Stimulated activated CD4-positive, alpha-beta T cell treated with anti-CD3 and anti-CD28 coated beads, Interleukin-4, amount 100 ng/mL, for 48 hours (primary cell): ENCODE data around the gene PITPNC1.
"Not testable (repeated sequence)": the region's sequence is repeated elsewhere in the genome, so short reads cannot be mapped to it uniquely, and the experiment has no call there.

ENCODE experiments used
- DNase-seq, 2 donors: peaks; one replicate each; pipeline ENCODE4 v3.0.0-alpha.2; 2020; ENCODE audit warnings: low read depth in 2 of 2

PITPNC1 gene

DNA sequence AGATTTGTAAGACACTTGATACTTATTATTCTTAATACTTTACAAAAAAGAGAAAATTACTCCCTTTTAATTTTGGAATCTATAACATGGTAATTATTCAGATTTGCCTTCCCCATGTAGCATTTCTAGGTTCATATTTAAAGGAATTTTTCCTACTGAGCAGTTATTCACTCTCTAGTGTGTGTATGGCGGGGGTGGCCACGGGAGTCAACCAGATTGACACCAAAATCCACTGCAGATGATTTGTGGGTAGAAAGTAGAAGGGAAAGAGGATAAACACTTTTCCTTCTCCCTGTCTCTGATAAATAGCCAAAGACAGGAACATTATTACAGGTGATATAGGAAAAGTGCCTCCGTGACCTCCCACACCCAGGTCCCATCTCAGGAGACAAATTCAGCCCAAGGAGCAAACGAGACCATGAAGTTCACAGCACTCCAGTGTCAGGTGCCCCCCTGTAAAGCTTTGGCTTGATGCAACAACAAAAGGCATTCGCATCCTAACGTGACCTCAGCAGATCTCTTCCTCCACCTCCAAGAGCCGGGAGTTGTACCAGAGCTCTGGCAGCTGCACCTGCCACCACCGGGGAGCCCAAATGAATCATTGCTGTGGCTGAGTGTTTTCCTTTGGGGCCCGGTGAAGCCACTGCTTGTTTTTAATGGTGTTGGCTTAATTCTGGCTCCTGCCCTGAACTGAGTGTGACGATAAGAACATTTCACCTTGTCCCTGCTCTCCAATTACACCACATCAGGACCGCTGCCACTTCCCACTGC lies 248.0 kb downstream of the PITPNC1 start:
- no peak for DNase-seq

DNA sequence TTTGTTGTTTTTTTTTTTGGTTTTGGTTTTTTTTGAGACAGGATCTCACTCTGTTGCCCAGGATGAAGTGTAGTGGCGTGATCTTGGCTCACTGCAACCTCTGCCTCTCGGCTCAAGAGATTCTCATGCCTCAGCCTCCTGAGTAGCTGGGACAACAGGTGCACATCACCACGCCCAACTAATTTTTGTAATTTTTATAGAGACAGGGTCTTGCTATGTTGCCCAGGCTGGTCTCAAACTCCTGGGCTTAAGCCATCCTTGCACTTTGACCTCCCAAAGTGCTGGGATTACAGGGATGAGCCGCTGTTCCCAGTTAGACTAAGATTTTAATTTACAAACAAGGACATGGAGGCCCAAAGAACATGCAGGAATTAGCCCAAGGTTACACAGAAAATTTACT lies 248.9 kb downstream of the PITPNC1 start:
- DNase-seq = no peak

DNA sequence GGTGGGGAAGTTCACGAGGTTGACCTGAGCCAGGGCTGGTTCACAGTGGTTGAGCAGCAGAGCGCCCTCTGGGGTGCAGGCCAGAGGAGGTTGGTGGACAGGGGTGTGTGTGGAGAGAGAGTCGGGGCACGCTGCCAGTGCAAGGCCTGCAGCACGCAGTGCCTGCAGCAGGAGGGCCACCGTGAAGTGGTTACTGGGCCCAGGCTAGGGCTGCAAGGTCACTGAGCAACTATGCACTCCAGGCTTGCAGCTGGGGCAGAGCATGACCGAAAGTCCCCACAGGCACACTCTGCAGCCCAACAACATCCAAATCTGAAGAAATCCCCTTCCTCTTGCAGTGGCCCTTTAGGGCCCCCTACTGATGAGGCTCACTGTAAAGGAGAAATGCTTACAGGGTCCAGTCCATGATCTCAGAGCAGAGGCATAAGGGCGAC lies 251.5 kb downstream of the PITPNC1 start:
- no peak for DNase-seq

DNA sequence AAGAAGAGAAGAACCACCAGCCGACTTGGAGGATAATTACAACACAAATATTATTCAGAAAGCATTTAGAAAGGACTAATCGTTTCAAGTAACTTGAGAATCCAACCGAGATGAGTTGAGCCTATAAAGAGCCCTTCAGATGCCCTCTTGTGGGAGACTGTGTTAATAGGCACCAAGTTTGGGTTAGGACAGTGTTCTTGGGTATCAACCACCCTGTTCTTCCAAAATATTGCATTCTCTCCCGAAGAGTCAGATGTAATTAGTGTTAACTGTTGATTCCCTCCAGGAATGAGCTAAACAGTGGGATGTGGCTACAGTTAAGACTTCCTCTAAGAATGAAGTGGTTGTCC lies 252.9 kb downstream of the PITPNC1 start:
- DNase-seq = no peak

DNA sequence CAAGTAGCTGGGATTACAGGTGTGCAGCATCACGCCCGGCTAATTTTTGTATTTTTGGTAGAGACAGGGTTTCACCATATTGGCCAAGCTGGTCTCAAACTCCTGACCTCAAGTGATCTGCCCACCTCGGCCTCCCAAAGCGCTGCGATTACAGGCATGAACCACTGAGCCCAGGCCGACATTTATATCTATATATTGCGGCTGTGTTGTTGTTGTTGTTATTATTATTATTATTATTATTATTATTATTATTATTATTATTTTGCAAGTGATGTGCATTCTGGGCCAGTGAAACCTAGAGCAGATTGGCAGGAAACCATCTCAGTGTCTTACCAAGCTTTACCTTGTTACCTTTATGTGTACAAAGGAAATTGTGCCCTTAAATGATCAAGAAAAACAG lies 253.8 kb downstream of the PITPNC1 start:
- DNase-seq = not testable (repeated sequence)

DNA sequence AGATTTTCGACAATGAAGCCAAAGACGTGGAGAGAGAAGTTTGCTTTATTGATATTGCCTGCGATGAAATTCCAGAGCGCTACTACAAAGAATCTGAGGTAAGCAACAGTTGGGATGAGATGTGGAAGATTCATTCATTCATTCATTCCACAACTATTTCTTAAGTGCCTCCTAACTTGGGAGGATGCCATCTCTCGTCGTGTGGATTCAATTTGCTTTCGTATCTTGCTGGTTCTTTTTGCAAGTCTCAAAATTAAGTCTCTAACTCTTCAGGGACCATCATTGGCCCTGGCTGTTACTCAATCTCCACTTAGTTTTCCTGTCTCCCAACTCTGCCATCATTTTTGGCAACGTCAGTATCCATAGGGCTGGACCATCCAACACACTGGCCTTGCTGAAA lies 255.1 kb downstream of the PITPNC1 start:
- DNase-seq = no peak

DNA sequence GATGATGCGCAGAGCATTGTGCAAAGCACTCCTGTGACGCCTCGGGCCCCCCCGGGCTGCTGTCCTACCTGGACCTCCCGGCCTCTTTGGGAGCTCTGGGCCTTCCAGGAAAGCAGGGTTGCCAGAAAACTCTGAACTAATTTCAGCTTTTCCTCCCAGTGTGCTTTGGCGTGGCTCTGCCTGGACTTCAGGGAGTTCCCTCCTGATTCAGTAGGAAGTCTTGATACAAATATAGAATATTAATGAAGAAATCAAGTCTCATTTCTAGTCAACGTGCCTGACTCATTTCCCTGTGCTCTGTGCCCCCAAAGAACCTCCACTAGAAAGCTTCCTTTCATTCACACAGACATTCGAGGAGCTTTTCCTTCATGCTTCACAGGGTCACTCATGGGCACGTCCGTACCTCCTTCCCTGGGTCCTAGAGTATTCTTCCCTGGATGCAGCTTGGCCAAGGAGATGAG lies 256.7 kb downstream of the PITPNC1 start:
- DNase-seq = no peak

DNA sequence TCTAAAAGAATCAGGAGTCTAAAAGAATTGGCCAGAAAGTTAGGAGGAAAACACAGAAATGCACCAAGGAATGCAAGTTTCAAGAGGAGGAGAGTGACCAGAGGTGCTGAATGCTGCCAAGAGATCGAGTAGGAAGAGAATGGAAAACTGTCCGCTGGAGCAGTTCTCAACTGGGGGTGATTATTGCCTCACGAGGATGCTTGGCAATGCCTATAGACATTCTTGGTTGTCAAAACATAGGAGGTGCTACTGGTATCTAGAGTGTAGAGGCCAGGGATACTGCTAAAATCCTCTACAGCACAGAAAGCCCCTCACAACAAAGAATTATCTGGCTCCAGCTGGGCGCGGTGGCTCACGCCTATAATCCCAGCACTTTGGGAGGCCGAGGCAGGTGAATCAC lies 258.6 kb downstream of the PITPNC1 start:
- DNase-seq = no peak

DNA sequence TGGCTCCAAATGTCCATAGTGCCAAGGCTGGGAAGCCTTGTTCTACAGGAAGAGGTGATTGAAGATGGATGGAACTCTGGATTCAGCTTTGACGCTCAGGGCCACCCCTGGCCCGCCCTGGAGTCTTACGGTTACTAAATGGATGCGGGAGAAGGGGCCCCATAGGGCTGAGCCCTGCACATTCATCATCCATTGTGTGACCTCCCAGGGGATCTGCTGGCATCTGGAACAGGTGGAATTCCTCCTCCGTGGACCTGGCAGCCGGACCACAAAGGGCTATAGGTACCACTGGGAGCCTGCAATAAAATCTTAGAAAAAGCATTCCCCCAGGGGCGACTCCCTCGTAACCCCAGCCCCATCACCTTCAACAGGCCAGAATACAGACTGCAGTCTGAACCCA lies 259.2 kb downstream of the PITPNC1 start:
- DNase-seq = no peak

DNA sequence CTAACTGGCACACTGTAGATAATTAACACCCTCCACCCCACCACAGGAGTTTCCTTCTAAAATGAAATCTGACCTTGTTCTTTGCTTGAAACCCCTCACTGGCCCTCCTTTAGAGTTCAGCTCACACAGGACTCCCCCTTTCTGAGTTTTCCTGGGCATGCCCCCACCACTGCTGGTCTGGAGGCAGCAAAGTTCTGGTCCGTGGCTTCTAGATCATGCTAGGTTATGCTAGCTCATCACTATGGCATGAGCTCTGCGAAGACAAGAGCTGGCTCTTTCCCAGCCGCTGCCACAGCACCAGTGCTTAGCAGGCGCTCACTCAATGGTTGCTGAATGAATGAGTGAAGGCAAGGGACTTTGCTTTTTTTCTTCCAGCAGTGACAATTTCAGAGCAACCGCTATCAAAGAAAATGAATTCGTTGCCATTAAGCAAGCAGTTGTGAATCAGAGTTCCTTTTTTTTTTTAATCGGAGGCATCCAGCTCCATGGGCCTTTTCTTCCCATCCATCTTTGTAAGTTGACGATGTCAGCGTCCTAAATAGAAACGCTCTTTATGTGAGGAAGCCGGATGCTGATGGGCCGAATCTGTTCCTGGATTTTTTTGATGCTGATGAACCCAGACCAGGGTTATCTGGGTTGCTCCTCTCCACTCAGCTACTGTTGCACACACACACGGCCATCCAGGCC lies 259.9 kb downstream of the PITPNC1 start:
- no peak for DNase-seq

DNA sequence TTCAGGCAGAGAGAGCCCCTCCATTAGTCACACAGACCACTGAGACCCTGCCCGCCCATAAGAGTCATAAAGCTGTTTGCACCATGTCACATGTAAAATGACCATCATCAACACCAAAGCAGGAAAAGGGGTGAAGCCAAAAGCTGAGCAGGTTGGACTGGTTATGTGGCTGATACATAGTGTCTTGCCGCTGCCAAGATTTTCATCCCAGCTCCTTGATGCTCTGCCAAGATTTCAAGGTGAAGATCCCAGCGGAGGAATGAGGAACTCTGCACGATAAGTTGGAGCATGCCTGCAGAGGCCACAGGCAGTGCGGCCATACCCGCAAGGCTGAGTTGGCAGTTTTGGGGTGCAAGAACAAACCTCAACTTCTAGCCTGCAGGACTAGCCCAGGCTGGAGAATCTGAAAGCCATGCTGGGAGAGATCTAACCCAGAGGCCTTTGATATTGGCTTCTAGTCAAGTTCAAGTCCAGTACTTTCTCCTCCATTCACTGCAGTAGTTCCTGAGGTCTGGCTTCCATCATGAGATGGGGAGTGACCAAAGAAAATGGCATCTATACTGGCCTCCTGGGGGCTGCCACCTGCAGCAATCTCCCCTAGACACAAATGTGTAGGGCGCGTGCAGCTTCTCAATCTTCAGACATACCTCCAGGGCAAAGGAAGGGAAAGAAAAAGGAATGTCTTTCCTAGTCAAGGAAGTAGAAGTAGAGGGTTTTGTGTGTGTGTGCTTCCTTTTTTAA lies 261.0 kb downstream of the PITPNC1 start:
- DNase-seq = no peak

DNA sequence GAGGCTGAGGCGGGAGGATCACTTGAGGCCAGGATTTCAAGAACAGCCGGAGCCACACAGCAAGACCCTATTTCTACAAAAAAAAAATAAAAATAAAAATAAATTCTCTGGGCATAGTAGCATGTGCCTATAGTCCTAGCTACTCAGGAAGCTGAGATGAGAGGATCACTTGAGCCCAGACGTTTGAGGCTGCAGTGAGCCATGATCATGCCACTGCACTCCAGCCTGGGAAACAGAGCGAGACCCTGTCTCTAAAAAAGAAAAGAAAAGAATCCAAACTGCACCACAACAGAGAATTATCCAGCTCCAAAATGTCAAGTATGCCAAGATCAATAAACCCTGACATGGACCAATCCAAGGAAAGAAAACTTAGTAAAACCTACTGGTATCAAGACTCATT lies 261.8 kb downstream of the PITPNC1 start:
- no peak for DNase-seq

DNA sequence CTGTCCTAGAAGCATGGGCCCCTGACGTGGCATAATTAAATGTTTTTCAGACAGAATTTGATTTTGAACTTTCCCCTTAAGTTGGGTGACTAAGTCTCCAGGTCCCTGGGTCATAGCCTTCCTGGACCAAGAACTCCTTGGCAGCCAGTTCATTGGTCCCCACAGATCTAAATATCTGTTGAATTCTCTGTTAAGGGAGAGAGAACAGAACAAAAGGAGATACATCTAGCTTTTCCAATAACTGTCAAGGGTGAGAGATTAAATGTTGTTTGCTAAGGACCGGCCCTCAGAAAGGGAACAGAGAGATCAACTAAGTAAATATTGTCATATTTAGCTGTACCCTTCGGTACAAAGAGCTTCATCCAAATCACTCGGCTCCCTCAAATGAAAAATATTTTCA lies 262.5 kb downstream of the PITPNC1 start:
- no peak for DNase-seq

DNA sequence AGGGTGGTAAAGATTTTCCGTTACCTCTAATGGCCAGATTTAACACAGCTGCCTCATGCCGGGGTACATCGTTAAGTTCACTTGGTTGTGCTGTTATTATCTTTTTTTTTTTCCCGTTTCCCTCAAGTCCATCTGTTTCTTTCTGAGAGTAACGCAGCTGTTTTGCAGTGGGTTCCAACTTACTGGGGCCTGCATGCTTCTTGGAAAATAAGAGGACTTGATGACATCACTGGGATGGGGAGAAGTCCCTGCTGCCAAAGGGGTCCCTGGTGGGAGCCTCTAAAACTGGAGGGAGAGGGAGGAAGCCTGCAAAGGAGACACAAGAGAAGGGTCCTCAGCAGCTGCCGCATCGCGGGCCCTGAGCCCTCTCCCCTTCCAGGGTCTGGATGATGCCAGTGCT lies 262.9 kb downstream of the PITPNC1 start:
- no peak for DNase-seq

DNA sequence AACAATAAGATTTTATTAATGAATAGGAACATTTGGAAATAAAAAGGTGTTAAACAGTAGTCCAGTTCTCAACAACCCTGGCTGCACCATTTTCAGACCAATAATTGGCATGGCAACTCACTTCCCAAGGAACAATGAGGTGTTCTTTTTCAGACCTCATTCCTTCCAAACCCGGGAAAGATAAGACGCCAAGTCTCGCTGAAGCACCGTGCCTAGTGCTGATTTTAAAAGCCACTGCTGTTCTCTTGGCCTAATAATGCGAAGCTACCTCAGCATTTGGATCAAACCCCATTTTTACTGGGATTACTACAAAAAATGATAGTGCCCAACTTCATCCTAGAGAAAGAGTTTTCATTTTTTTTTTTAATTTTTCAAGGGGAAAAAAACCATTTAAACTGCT lies 265.4 kb downstream of the PITPNC1 start:
- no peak for DNase-seq

DNA sequence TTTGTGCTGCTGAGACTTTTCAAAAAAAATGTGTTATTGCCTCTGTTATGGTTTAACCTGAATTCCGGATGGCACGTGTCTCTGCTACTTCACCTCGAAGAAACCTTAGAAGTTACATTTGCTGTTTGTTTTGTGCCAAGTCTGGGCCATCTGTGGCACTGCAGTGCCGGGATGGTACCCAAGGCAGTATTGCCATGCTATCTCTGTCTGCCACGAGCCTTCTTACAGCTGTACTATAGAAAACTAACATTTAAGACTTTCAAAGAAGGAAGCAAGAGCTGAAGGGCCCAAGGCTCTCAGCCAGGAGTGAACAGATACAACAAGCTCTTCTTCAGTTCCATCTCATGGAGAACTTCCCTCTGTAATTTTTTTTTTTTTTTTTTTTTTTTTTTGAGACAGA lies 267.0 kb downstream of the PITPNC1 start:
- DNase-seq = no peak

DNA sequence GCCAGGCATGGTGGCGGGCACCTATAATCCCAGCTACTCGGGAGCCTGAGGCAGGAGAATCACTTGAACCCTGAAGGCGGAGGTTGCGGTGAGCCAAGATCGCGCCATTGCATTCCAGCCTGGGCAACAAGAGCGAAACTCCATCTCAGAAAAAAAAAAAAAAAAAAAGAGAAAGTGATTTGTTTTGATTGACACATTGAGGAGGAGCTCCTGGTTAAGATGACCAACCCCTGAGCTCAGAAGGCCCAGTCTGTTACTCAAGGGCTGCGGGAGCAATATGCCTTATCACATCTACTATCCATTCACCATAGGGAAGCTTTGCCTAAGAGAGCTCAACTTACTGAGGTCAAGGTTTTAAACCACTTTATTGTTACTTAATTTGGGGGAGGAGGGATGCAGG lies 268.1 kb downstream of the PITPNC1 start:
- DNase-seq = not testable (repeated sequence)

DNA sequence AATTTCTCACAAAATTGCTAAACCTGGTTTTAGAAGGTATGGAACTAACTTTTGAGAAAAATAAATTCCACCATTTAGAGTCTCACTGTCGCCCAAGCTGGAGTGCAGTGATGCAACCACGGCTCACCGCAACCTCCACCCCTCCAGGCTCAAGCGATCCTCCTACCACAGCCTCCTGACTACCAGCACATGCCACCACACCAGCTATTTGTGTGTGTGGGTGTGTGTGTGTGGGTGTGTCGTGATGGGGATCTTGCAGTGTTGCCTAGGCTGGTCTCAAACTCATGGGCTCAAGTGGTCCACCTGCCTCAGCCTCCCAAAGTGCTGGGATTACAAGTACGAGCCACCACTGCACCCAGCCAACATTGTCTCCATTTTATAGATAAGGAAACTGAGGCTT lies 269.4 kb downstream of the PITPNC1 start:
- DNase-seq = no peak

DNA sequence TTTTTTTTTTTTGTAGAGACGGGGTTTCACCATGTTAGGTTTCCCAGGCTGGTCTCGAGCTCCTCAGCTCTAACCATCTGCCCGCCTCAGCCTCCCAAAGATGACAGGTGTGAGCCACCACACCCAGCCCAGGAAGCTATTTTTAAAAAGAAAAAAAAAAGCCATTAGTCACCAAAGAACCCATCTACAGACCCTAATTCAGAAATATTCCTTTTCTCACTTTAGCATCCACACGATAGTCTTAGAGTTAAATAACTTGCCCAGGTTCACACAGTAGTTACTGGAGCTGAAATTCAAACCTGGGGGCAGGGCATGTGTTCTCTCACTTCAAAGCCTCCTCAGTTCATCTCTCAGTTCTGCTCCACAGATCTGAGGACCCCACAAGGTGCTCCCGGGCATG lies 270.4 kb downstream of the PITPNC1 start:
- no peak for DNase-seq

DNA sequence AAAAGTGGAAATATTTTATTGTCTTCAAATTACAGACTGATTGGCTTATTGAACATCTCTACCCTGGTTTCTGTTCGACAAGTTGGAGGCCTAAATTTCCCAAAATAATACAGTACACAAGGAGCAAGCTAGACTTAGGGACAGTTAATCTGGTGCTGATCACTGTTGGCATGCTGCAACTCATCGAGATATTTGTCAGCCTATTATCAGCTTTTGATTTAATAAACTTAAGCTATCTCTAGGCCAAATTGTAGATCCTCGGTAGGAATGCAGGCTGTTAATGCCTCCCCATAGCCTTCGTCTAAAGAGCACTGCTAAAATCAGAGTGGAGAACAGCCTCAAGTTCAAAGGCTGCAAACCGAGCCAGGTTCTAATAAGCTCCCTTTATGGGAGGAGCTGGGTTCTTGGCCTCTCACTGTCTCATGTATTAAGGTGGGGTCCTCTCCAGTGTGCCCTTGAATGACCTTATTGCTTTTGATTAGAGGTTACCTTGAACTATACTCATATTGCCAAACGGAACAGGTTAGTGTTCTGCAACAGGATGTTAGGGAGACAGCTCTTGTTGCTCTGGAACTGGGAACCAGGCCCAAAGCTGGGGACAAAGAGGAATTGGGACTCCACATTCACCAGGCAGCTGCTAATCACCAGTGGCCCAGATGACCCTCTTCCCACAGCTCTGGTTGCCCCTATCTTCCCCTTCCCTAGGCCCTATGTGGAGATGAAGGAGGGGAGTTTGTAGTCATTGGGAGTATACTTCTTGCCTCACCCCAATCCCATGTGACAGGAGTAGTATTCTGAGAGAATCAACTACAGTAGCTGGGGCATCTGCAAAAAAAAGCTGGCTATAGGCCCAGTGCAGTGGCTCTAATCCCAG lies 271.2 kb downstream of the PITPNC1 start:
- DNase-seq = no peak

DNA sequence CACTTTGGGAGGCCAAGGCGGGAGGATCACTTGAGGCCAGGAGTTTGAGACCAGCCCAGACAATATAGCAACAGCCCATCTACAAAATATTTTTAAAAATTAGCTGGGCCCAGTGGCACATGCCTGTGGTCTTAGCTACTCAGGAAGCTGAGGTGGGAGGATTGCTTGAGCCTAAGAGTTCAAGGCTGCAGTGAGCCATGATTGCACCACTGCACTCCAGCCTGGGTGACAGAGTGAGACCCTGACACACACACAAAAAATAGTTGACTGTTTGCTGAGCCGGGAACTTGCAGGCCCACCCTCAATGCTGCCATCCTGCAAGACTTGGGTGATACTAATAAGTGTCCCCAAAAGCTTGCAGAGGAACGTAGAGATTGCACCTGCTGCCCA lies 271.8 kb downstream of the PITPNC1 start:
- not testable (repeated sequence) for DNase-seq

DNA sequence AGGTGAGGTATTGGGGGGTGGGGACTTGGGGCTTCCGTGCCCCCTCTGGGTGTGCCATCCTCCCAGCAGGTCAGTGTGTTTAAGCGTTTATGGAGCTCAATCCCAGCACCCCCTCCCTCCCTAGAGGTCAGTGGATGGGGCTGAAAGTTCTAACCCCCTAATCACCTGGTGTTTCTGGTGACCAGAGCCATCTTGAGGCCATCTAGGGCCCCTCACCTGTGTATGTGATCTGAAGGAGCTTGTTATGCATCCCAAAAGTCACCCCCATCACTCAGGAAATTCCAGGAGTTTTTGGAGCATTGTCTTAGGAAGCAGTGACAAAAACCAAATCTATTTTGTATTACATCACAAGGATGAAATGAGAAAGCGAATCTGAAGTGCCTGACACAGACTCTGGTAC lies 272.8 kb downstream of the PITPNC1 start:
- no peak for DNase-seq
